GM19239 (cell line): ENCODE measurements around the gene MAPKAP1.

ENCODE experiments used
- DNase-seq: peaks from one replicate; pipeline ENCODE4 v3.0.0; 2011; ENCODE audit warnings: low spot score; ENCODE audit not compliant: insufficient read length
- FAIRE-seq: peaks from 2 replicates; lab custom pipeline; 2011; peaks lifted over from hg19 to GRCh38; lab: Jason Lieb, UNC

The MAPKAP1 gene

DNA sequence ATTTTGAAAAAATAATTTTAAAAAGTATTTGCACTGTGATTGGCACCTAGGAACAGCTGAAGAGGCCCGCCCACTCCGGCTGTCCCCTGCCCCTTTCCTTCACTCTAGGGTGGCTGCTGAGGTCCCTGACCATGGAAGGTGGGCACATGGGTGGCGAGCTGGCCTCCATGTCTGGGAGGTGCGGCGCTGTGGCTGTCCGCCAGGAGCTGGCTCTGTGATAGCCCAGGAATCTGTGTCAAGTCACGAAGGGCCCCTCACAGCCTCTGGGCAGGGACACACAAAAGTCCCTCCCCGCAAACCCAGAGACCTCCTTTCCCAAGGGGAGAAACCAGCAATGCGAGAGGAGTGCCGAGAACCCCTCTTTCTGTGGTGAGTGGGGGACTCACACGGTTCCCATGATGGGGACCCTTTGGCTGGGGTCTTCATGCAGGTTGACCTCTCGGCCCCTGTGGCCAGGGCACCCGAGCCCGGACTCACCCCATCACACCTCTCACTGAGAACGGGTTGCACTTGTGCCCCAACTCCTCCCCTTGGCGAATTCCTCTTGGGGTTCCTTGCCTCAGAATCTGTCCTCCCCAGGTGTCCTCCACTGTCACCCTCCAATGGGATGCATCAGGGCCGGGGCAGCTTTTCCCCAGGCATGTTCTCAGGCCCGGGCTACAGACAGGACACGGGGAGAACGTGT is 277.4 kb downstream of the MAPKAP1 start:
- DNase-seq (no peak), FAIRE-seq (no peak)

DNA sequence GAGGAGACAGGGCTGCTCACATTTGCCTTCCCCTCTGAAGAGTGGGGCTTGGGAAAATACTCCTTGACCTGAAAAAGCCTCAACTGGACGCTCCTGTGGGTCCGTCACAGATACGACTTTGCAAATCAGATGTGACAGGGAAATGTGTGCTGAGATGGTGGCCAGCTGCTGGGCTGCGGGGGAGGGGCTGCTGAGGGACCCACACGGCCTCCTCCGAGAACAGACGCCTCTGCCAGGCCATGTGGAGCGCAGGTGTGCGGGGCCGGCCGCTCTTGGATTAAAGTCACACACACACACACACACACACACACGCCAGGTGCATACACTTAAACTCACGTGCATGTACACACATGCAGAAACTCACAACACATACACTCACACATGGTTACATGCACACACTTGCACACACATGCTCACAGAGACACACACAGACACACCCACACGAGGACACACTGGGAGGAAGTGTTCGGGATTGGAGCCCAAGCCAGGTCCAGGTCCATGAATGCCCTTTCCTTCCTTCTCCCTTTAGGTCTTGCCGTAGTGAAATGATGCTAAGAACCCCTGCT is 278.0 kb downstream of the MAPKAP1 start:
- DNase-seq (no peak), FAIRE-seq (no peak)

GRCh38 chr9:125428060-125428901 is 278.7 kb downstream of the MAPKAP1 start:
- DNase-seq (peak; percentile 59), FAIRE-seq (no peak)

DNA sequence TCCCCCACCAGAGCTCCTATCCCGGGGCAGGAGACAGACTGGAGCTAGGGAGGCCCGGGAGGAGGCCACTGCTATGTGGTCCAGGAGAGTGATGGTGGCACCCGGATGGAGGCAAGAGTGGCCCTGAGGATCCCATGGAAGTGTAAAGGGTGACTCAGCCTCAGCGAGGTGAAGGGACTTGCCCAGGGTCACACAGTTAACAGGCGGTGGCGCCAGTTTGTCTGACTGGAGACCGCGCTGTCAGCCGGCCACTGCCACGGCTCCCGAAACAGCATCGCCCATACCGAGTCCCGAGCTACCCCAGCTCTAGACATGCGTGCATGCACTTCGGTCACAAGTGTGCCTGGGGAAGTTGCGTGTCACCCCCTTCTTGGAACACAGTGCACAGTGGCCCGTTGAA is 279.5 kb downstream of the MAPKAP1 start:
- DNase-seq (no peak), FAIRE-seq (no peak)

GRCh38 chr9:125426926-125427325 is 280.1 kb downstream of the MAPKAP1 start:
- DNase-seq = no peak
- FAIRE-seq = no peak

- no peak for FAIRE-seq
- no peak for DNase-seq
These were observed 281.0 kb downstream of the MAPKAP1 start for GRCh38 chr9:125425901-125426515.

DNA sequence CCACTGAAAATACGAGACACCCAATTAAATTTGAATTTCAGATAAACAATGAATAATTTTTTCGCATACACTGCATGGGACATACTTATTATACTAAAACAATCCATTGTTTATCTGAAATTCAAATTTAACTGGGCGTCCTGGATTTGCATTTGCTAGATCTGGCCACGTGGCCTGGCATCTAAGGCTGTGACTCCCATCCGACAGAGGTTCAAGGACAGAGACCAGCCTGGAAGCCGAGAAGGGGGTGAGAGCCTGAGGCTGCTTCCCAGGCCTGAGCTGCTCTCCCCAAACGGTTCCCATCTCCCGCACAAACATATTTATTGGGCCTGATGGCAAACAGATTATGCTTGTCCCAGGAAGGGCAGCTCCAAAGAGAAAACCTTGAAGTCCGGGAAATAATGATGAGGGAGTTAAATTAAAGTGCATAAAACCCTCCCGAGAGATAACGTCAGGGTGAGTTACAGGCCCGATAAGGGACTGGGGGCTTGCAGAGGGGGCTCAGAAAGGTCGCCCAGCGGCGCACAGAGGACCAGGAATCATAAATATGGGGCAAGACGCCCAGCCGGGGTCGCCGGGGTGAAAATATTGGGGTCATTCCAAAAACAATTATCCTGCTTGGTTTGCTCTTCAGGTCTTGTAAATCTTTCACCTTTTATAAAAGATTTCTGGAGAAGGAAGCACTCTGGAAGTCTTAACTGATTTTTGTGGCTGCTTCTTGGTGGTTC is 281.7 kb downstream of the MAPKAP1 start:
- DNase-seq (no peak), FAIRE-seq (no peak)

DNA sequence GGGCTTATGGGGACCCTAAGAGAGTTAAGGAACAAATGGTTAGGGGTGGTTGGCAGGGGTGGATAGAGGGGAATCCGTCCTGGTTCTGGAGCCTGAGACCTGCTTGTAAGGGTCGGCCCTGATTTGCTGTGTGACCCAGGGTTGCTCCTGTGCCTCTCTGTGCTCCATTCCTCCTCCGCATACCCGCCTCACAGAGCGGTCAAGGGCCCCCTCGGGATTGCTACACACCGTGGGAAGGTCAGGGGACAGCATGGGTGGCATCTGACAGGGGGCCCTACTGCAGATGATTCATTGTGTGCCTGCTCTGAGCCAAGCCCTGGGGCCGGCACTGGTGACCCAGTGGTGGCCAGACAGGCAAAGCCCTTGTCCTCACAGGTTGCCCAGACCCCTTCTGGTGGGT is 283.0 kb downstream of the MAPKAP1 start:
- DNase-seq (no peak), FAIRE-seq (no peak)

- DNase-seq = no peak
- no peak for FAIRE-seq
These were observed 284.2 kb downstream of the MAPKAP1 start for GRCh38 chr9:125422853-125423252.

GRCh38 chr9:125421591-125422181 is 285.3 kb downstream of the MAPKAP1 start:
- FAIRE-seq (no peak), DNase-seq (no peak)

GRCh38 chr9:125421166-125421565 is 285.8 kb downstream of the MAPKAP1 start:
- FAIRE-seq = no peak
- DNase-seq = no peak

DNA sequence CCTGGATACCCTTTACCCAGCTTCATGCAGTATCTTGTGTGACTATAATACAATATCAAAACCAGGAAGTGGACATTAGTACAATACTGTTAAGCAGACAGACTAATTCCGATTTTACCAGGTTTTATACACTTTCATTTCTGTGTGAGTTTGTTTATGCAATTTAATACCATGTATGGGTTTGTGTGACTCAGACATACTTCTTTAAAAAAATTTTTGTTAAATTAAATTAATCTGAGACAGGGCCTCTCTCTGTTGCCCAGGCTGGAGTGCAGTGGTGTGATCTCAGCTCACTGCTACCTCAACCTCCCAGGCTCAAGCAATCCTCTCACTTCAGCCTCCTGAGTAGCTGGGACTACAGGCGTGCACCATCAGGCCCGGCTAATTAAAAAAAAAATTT is 288.6 kb downstream of the MAPKAP1 start:
- no peak for FAIRE-seq

DNA sequence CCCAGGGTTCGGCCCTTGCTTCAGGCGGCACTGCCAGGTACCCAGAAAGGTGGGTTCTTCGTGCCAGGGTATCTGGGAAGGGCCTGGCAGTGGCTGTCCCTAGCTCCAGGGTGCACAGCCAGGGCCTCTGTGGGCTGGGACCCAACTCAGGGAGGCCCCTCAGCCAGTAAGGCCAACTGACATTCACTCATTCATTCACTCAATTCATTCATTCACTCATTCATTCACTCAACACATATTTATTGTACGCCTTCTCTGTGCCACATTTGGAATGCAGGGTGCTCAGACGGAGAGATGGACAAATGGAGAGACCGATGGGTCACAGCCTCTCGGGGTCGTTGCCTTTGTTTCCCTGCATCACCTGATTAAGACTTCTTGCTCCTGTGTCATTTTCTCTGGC is 290.5 kb downstream of the MAPKAP1 start:
- FAIRE-seq (no peak), DNase-seq (no peak)

More for the DNA sequence above, 288.6 kb downstream of the MAPKAP1 start:
- DNase-seq = no peak

- no peak for FAIRE-seq
- DNase-seq = no peak
These were observed 291.2 kb downstream of the MAPKAP1 start for GRCh38 chr9:125415583-125416460.

DNA sequence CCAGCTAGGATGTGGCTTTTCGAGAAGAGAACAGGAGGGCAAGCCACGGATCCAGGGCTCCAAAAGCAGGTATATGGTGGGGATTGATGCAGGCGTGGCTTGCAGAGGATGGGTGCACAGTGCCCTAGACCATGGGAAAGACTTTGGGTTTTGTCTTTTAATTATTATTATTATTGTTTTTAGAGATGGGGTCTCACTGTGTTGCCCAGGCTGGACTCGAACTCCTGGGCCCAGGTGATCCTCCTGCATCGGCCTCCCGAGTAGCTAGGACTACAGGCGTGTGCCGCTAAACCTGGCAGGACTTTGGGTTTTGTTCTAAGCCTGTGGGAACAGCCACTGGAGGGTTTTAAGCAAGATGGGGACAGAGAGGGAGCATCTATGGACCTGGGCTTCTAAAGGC is 293.4 kb downstream of the MAPKAP1 start:
- FAIRE-seq = no peak

DNA sequence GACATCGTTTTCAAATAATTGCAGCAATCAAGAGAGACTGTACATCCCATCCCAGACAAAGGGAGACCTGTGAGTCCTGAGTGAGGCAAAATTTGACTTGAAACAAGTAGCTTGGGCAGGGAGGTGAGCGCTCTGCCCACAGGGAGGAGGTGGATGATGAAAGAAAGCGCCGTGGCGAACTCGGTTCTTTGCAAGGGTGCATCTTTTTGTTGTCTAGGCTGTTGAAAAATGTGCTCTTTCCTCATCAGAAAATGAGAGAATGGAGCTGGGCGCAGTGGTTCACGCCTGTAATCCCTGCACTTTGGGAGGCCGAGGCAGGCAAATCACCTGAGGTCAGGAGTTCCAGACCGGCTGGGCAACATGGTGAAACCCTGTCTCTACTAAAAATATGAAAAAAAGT is 294.8 kb downstream of the MAPKAP1 start:
- no peak for FAIRE-seq

More for the DNA sequence above, 293.4 kb downstream of the MAPKAP1 start:
- no peak for DNase-seq

GRCh38 chr9:125411171-125411756 is 295.7 kb downstream of the MAPKAP1 start:
- FAIRE-seq (no peak), DNase-seq (no peak)

More for the DNA sequence above, 294.8 kb downstream of the MAPKAP1 start:
- DNase-seq = no peak

DNA sequence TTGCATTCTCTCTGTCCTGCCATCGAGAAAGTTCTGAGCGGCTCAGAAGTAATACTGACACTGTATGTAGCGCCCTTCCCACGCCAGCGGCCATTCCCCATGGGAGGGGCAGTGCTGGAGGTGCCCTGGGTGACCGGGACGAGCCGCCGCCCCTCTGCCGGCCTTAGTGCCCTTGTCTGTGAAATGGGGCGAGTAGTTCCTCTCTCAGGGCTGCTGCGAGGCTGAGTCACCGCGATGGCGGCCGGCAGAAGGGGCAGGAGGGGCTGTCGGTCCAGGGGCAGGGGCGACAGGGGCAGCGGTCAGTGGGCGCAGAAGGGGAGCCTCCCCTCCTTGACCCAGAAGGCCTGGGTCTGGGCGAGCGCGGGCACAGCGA is 296.5 kb downstream of the MAPKAP1 start:
- no peak for FAIRE-seq

More for the DNA sequence above, 296.5 kb downstream of the MAPKAP1 start:
- no peak for DNase-seq
